ENCODE results near the gene FLT3. TPM values are rescaled to one million over a fixed set of nuclear protein-coding genes. Genes with fewer than 3 reads are reported as not detected.
"Not testable (repeated sequence)": the region's sequence is repeated elsewhere in the genome, so short reads cannot be mapped to it uniquely, and the experiment has no call there.

FLT3 gene
- total RNA-seq, 2 donors from 2014 or later = 0.15 to 0.47 TPM

DNA sequence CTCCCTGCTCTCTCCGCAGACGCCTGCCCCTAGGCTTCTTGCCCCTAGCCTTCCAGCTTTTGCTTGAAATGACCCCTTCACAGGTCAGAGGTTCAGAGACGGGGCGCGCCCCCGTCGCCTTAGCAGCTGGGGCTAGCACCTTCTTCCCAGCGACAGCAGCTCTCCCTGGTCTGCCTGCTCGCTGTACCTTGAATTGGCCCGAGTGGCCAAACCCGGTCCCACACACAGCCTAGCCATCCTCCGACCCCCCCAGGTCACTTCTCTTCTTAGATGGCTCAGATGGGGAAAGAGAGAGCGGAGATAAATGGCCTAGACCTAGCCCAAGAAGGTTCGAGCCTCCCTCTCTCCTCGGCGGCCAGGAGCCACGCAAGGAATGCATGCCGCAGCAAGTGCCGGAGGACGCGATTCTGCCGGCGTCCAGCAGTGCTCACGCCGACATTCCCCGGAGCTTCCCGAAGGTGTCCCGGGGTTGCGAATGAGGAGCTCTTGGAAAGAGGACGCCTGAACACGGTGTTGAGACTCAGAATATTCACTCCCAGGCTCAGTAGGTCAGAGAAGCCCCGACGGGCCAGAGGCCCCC lies 132.6 kb downstream of the FLT3 start:
- intact Hi-C loops (cut with DNase I, micrococcal nuclease) = no loop called here
- DNase-seq = no peak
- no peak for ATAC-seq

DNA sequence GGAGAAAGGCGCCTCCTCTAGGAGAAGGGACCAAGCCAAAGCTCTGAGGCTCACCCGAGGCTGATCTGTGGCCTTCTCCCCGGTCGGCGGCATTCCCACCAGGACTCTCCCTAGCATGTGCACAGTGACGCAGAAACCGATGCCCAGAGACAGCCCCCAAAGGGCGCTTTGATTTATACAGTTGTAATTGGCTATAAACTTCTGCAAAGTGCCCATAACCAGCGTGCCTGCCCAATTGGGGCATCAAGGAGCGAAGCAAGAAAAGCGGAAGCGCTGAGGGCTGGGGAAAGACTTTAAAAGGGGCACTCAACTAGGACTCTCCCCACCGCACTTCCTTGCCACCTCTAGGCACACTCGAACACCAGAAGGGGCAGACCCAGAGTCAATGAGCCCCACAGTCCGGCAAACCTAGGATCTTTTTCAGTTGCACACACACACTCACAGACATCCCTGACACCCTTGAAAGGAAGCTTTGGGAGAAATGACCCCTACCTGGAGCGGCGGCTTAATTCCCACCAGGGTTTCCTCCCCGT lies 133.1 kb downstream of the FLT3 start:
- DNase-seq = peak in 1 of 2 donors; percentile 42
- intact Hi-C loops (cut with DNase I, micrococcal nuclease) = no loop called here
- peak; percentile 5 for ATAC-seq

DNA sequence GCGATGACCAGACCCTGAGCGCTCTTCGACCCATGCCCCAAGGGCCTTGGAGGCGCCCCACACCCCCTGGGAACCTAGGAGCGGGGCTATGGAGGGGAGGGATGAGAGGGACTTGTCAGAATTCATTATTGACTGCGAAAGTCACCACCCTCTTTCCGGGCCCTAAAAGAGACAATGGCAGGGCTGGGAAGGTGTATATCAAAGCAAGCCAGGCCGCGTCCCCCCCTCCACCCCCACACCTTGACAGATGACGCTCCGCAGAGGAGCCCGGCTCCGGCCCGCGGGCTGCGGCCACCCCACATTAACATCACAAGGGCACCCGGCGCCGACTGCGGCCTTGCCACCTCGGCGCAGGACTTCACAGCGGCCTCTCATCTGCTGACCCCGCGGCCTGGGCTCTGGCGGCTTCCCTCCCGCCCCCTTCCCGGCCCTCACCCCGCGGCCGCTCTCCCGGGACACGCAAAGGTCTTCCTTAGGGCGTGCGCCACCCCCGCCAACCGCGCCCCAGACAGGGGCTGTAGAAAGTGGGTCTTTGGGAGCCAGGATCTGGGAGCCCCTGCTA lies 133.7 kb downstream of the FLT3 start:
- DNase-seq (peak in 1 of 2 donors; percentile 36), ATAC-seq (no peak)
- intact Hi-C loops (cut with DNase I, micrococcal nuclease) = no loop called here

DNA sequence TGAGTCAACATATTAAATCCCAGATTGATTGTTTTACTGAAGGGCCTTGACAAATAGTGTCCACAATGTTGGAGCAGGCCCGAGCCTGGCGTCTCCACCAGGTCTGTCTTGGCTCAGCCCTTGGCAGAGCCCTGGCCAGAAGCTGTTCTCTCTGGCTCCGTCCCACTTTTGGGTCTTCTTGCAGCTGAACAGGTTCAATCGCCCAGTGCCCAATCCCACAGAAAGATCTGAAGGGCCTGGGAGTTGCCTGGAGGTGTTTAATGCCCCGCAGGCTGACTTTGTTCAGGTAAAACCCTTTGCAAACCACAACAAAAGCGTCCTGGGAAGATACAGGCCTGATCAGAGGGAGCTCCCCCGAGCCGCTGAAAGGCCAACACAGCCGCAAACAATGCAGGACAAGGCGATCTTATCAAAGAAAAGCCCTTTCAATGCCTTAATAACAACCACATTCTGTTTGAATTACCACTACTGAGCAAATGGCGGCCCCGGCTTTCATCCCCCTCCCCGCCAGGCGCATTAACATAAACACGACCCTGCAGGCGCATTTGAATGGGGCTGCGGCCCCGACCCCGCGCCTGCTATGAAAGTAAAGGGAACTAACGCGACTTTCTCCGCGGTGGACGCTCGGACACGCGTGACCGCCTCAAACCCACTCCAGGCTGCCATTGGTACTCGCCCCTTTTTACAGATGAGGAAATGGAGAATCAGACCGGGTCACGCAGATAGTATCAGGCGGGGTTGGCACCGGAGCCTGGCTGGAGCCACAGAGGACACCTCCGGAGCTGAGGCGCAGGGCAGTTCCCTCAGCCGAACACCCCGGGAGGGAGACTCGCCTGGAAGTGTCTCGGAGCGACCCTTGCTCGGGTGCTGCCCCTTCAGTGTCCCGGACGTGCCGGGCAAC lies 134.4 kb downstream of the FLT3 start:
- peak in 1 of 2 donors; percentile 66 for DNase-seq
- ATAC-seq = peak; percentile 6
- intact Hi-C loops (cut with DNase I, micrococcal nuclease) = no loop called here

DNA sequence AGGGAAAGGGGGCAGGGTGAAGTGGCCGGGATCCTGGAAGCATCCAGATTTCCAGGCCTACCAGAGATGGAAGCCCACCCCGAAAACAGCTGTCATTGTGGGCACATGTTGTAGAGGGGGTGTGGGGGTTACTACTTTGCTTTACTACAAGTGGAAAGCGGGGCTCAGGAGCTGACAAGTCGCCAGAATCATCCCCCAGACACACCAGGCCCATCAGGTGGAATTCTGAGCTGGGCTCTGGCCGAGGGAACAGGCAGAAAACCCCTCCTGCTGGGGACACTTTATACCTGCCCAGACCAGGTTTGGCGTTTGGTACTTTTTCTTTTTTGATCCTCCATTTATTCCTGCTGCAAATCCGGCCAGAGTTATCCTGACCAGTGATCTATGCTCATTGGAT lies 135.0 kb downstream of the FLT3 start:
- peak in 1 of 2 donors; percentile 21 for DNase-seq
- intact Hi-C loops (cut with DNase I, micrococcal nuclease) = no loop called here
- no peak for ATAC-seq

DNA sequence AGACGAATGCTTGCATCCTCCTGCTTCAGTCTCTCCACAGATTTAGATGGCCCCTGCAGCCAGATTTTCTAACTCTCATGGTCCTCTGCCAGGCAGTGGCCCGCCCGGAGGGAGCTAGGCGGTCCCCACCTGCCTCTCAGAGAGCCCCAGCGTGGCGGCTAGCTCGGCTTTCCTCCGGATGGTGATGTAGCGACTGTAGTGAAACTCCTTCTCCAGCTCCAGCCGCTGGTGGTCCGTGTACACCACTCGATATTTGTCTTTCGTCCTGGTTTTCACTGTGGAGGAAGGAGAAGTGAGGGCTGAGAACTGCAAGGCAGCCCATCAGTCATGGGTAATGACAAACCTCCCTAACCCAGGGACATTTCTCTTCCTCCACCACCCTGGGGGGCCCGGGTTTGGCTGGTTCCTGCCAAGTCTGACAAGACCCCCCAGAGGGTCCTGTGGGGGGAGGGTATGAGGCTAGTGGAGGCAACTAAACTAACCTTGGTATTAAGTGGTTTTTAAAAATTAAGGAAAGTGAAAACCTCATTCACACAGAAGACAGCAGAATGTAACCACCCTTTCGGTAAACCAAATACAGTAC lies 135.5 kb downstream of the FLT3 start:
- ATAC-seq (no peak), DNase-seq (peak in 1 of 2 donors; percentile 28)
- intact Hi-C loops (cut with DNase I, micrococcal nuclease) = no loop called here

DNA sequence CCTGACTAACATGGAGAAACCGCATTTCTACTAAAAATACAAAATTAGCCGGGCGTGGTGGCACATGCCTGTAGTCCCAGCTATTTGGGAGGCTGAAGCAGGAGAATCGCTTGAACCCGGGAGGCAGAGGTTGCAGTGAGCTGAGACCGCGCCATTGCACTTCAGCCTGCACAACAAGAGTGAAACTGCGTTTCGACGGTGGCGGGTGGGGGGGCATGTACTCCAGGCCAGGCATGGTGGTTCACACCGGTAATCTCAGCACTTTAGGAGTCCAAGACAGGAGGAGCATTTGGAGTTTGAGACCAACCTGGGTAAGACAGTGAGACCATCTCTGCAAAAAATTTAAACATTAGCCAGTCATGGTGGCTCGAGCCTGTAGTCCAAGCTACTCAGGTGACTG lies 136.2 kb downstream of the FLT3 start:
- DNase-seq = peak in 1 of 2 donors; percentile 64
- intact Hi-C loops (cut with DNase I, micrococcal nuclease); ATAC-seq: not testable (repeated sequence)

DNA sequence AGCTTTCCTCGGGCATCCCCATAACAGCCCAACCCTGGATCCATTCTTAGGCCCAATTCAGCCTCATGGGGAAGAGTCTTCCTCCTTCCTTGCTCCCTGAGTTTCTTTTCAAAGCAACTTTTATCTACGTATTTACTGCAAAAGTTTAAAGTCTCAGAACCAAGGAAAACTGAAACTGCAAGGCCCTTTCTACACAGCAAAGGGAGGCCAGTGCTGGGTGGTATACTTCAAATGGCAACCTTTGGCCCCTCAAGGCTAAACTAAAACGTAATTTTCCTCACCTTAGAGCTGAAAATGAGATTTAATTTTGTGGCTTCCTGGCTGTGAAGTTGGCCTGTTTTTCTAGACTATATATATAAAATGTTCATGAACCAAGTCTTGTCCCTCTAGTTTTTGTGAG lies 136.9 kb downstream of the FLT3 start:
- ATAC-seq (no peak), DNase-seq (no peak)

DNA sequence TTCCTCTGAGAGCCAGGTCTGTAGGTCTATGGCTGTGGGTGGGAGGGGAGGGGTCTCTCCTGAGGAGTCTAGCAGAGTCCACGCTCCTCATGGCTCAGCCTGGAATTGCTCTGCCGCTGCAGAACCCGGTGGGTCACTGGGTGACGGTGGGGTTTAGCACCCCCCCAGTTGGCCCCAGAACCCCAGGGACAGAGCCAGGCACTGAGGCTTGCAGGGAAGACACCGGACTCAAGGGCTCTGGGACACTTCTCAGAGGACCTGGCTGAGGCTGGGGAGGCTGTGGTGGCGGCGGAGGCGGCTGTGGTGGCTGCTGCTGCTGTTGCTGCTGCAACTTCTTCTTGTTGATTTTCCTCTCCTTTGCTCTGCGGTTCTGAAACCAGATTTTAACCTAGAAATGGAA lies 137.4 kb downstream of the FLT3 start:
- ATAC-seq (no peak), DNase-seq (peak in 1 of 2 donors; percentile 23)
- intact Hi-C loops (cut with DNase I, micrococcal nuclease) = no loop called here

More for the DNA sequence above, 136.9 kb downstream of the FLT3 start:
- intact Hi-C loops (cut with DNase I, micrococcal nuclease) = no loop called here

DNA sequence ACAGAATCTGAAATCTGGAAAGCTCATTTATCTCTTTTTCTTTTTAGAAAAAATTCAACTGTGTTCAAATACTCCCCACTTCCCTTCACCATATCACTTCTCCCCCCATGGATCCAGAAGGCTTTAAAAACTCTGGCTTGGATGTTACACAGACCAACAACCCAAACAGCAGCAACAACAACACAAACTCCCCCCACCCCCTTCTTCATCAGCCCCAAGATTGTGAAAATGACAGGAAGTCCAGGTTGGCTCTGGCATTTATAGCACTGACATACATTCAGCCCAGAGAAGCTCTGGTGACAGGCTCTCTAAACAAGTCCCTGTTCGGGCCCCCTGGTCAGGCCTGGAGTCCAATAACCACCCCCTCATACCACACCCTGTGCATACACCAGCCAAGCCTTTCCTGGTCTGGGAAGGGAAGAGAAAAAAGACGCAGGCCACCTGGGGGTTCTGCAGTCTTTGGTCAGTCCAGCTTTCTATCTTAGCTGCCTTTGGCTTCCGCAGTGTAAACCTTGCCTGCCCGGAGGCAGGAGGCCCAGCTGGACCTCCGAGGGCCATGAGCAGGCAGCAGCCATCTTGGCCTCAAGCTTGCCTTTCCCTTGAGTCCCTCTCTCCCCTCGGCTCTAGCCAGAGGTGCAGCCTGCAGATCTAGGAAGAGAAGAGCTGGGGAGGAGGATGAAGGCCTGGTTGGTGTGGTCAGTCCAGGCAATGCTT lies 138.1 kb downstream of the FLT3 start:
- DNase-seq (peak; percentile 54 to 74), ATAC-seq (peak; percentile 16)
- intact Hi-C loops (cut with DNase I, micrococcal nuclease) = no loop called here

DNA sequence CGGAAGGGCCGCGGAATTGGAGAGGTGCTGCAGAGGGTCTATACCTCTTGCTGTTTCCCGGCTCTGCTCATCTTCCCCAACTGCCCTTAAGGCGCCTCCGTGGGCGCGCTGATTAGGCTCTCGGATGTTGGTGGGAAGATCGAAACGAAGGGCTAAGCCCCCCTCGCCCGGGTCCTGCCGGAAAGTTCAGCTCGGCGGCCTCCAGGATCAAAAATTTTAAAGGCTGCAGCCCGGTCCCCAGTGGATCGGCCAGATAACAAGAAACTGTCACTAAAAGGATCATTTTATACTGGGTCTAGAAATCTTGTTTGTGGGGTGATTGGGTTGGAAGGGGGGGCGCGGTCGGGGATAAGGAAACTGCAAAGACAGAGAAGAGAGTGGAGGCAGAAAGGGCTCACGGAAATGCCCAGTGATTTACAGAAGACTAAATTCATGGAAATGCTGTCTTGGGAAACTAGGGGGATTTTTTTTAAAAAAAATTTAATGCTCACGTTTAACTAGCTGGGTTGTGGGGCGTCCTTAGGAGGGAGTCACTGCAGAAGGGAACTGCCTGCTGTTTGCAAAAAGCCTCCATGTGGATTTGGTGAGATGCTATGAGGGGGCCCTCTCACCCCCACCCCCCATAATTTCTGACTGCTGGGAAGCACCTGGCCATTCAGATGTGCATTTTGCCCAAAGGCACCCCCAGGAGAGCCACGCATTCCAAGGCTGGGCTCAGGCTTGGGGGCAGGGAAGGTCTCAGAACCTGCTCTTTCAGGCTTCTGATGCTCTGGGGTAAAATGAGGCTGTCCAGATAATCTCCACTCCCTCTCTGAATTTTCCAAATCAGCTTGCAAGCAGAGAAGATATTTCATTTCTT lies 138.9 kb downstream of the FLT3 start:
- no peak for DNase-seq
- intact Hi-C loops (cut with DNase I, micrococcal nuclease) = no loop called here
- no peak for ATAC-seq

DNA sequence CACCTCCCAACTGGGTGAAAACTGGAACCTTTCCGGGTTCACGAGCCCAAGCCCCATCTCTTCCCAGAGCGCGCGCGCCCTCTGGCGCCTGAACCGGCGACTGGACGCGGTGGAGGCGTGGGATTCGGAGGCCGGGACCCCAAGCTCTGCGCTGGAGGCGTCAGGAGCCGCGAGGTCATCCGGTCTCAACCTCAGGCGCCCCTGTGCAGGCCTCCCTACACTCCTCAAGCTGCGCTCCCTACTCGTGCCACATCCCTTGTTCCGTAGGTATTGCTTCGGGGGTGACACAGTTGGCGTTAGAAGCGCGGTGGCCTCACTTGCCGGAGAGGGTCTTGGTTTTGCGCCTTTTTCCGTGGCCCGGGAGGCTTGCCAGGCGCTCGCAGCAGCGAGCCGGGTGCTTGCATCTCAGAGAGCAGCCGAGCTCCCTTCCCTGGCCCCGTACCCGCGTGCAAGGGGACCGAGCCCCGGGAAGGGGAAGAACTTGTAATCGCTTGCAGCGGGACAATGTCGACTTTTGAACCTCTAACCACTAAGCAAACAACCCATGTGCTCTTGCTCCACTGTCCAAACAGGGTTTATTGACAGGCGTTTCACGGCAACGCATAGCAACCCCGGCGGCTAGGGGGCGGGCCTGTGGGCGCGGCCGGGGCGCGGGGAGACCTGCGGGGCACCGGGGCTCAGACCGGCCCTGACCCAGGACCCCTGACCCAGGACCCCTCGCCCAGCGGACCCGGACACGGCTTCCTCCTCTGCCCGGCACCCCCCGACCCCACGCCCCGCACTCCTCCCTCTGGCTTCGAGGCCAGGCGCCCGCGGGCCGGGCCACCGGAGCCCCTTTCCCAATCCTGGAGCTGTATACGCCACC lies 139.8 kb downstream of the FLT3 start:
- DNase-seq = peak; percentile 83 to 87
- intact Hi-C loops (cut with DNase I, micrococcal nuclease) = no loop called here
- peak; percentile 64 for ATAC-seq

DNA sequence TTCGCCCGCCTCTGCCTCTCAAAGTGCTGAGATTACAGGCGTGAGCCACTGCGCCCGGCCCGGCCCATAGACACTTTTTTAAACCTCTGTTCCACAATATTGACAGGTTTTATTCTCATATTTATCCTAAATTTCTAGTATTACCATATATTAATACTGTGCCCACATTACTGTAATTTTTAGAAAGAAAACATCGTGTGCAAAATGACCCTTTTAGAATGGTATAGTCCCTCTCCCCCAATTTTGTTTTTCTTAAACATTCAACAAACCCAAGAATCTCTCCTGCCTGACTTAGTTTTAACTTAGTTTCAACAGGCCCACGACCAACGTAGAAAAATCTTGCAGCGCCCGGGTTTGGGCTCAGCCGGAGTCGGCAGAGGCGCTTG lies 140.4 kb downstream of the FLT3 start:
- intact Hi-C loops (cut with DNase I, micrococcal nuclease) = loop anchor here in 1 of 2 donors (10.0 kb wide), 1 partner anchor 125 kb away; no protein-coding TSS in a partner anchor
- DNase-seq (no peak), ATAC-seq (no peak)

DNA sequence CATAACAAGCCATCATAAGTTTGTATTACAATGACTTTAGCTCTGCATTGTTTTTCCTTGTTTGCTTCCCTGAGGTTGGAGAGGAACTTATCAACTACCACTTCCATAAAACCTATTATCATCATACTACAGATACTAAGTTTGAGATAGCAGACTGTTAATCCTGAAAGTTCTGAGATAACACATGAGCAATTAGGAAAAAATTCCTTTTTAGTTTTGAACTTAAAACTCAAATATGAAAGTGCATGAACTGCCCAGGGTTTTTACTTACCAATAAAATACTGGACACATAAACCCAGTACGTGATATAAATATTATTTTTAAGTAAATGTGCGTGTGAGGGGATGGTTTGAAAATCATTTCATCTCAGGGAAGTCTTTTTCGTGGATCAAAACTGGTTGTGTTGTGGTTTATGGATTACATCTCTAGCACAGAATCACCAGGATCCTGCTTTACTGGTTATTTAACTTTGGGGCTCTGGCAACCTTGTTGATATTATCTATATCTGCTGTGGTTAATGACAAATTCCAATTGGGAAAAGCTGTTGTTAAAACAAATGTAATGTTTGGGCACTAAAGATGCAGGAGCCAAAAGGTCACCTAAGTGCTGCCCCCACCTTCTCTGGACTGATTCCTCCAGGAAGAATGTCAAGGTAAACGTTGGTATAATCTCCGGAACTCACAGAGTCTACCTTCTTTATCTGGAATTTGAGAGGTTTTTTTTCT lies 143.6 kb downstream of the FLT3 start:
- intact Hi-C loops (cut with DNase I, micrococcal nuclease) = loop anchor here in 1 of 2 donors (10.0 kb wide), 1 partner anchor 122 kb away; no protein-coding TSS in a partner anchor
- ATAC-seq (no peak), DNase-seq (no peak)

DNA sequence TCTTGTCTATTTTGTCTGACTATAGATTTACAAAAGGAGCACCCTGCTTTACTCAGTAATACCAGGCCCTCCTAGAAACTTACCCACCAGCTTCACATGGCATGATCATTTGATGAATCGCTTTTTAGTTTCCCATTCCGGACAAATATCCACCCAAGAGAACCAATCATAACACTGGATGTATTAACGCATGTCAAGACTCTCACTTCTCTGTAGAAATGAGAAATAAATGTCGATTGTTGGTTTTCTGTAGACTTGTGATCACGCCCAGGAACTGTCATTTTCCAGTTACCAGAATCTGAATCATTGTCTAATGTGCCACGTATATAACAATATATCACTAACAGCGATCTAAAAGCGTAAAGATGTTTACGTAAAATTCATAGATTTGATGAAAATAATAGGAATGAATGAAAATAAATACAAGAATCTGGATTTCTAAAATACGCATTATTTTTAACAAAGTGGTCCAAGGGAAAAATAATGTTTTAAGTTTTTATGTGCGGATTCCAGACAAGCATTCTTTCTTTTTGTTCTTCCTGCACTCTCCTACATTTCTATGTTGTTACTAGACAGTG lies 145.3 kb downstream of the FLT3 start:
- intact Hi-C loops (cut with DNase I, micrococcal nuclease) = loop anchor here in 1 of 2 donors (10.0 kb wide), 1 partner anchor 120 kb away; no protein-coding TSS in a partner anchor
- DNase-seq (no peak), ATAC-seq (no peak)

DNA sequence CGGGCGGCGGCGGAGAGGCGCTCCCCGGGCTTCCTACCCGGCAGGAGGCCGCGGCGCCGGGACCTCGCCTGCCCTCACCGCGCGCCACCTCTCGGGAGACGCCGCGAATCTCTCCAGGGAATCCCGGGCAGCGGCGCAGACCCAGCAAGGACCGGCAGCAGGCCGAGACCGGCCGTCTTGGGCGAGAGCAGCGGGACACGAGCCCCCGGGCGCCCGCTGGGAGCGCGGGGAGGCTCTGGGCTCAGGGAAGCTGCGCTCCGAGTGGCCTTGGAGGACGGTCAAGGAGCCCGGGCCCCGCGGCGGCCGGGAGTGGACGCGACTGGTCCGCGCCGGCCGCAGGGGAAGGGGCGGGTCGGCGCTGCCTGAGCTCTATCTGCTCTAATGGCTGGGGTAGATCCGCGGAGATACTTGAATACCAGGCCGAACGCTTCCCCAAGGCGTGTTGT lies 145.9 kb downstream of the FLT3 start:
- DNase-seq (peak; percentile 45 to 68), ATAC-seq (peak; percentile 47)
- intact Hi-C loops (cut with DNase I, micrococcal nuclease) = loop anchor here in 1 of 2 donors (10.0 kb wide), 1 partner anchor 120 kb away; no protein-coding TSS in a partner anchor
